KG1 (cell line): ENCODE data around the gene KIAA0753.

Source experiments
- DNase-seq: peaks from one replicate; lab custom pipeline; 2025; lab: John Stamatoyannopoulos, UW

Gene KIAA0753

DNA sequence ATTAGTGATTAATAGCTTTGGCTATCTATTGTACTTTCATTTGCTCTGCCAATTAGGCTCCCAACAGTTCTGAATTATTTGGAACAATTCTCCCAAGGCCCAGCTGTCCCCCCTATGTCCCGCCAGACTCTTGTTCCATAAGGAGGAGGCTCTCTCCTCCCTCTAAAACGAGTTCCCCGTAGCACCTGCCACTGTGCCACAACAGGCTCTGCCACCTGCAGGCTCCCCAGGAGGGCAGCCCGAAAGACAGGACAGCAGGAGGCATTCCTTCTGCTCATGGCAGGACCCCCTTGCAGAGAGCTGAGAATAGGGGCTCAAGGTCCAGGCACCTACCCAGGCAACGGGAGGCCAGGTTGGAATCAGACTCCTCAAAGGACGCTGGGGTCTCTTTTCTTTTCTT, 93.2 kb downstream of the KIAA0753 start:
- no peak for DNase-seq

DNA sequence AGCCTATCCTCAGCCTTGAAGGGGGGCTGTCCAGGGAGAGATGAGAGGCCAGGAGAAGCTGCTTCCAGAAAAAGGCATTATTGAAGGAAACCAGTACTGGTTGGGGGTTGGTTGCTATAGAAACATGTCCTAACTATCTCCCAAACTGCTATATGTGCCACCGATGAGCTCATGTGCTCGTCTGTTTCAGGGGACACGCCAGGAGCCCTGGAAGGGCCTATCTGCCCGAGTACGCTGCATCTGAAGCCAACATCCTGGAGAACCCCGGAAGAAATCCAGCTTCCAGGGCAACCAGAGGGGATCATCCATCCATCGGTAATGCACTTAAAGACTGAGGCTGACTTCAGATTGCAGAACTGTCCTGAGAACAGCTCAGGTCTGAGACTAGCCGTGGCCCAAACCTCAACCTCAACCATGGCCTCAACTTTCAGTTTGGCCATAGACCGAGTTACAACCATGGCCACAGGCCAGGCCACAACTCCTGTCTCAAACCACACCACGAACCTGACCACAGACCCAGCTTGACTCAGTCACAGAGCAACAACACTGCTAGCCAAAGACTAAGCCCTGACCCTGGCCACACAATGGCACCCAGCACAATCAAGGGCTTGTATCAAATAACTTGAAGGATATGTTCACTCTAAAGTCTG, 94.3 kb downstream of the KIAA0753 start:
- no peak for DNase-seq

DNA sequence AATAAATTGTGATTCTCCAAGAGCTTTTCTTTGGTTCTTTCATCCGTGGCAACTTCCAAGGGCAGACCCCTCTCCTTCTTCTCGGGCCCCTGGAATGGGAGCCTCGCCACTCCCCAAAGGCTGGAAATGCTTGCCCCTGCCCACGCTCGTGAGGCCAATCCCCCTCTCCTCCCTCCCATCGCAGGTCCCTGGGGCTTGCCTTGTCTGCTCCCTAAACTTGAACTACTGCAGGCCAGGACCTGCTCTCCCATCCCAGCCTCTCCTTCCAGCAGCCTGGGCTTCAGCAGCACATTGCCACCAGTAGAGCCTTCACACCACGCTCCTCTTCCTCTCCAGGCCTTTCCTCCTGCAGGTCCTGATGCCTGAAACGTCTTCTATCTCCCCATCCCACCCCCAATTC, 95.2 kb downstream of the KIAA0753 start:
- DNase-seq: no peak

DNA sequence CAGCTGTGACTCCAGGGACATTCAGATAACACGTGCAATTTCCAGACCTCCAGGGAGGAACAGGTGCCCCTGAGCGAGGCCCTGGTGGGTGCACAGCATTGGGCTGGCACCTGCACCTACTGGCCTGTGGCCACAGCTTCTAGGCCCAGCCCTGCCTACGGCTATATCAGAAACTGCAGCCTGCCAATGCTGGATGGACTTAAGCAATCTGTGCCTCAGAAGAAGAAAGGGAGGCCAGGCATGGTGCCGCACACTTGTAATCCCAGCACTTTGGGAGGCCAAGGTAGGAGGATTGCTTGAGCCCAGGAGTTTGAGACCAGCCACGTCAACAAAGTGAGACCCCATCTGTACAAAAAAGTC, 96.5 kb downstream of the KIAA0753 start:
- DNase-seq: no peak

DNA sequence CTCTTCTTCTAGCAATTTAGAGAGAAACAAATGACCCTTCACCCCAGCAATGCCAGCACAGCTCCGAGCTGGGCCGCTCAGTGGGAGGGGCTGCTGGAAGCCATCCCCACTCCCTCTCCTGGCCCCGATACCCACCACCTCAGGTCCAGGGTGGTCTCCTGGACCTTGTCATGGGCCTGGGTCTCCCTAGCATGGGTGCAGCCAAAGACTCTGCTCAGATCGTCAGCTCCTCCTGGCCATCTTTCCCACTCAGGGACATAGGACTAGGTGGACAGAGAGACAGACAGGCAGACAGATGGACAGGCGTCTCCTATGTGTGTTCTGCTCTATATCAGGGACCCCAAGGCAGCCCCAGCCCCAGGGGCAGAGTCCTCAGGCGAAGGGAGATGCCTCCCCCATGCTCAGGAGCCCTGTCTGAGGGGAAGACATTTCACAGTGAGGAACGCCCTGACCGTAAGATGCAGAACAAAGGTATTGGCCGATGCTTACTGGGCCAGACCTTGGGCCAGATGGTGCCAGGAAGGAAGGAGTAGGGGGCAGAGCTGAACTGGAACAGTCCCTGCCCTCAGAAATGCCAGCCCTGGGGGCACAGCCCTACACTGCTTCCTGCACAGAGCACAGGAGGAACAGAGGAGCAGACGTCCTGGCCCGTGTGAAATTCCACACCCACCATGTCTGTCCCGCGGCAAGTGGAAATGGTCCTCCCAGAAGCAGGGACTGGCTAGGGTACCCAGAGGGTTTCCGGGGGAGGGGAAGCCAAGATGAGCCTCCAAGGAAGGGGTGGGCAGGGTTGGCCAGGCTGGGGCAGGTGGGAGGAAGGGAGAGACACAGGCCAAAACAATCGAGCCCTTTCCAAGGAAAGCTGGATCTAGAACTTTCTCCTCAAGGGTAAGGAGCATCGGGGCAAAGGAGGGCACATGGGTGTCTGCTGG, 97.2 kb downstream of the KIAA0753 start:
- no peak for DNase-seq

DNA sequence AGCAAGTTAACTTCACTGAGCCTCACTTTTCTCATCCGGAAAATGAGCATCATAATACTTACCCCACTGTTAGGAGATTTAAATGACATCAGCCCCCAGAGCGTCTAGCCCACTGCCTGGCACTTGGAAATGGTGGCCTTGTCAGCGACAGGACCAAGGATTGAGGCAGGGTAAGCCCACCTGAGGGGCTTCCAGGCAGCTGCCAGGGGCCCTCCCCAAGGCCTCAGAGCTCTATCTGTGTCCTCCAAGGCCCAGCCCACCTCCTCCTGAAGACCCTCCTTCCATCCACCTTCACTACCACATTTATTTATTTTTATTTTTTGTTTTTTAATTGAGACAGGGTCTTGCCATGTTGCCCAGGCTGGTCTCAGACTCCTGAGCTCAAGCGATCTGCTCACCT, 97.9 kb downstream of the KIAA0753 start:
- no peak for DNase-seq

DNA sequence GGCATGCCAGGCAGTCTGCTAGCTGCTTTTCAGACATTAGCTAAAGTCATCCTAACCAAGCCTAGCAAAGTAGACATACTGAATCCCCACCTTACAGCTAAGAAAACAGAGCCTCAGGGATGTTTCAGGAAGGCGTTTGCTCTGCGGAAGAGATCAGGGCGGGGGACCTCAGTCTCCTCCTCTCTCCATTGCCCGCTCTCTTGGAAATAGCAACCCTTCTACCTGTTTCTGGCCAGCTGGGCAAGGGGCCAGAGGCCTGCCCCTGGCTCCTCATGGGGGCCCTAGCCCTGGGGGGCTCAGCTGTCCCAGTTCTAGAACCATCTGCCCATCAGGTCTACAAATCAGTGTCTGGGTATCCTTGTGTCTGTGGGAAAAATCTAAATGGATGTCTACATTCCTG, 98.6 kb downstream of the KIAA0753 start:
- DNase-seq: no peak

DNA sequence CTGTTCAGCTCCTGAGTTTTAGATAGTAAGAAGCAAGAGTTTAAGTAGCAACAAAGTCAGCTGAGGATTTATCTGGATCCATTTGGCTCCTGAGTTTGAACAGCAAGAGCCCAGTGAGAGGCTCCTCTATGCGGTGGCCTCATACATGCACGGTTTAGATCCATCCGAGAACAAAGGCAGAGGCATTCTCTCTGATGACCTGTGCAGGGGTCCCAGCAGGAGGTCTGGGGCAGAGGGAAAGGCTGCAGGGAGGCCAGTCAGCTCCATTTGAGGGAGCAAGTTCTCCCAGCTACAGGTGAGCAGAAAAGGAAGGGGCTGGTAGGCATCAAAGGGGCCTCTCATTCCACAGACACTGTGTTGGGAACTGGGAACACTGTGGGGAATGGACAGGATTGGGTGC, 100.6 kb downstream of the KIAA0753 start:
- no peak for DNase-seq

DNA sequence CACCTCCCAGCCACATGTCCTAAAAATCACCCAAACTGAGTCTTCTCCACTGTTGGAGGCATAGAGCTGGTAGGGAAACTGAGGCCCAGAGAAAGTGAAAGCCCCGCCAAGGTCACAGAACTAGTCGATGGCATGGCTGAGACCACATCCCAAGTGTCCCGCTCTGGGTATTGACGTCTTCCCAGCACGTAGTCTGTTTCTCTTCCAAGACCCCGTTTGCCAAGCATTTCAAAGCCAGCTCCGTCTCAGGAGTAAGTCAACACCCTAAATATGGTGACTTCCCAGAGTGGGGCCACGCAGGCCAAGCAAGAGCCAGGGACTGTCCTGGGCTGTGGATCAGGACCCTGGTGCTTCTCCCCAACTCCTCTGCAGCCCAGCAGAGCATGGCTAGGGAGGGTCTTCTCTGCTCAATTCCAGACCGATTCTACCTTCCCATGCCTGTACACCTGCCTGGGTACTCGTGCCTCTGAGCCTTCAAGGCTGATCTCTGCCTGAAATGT, 103.9 kb downstream of the KIAA0753 start:
- no peak for DNase-seq

DNA sequence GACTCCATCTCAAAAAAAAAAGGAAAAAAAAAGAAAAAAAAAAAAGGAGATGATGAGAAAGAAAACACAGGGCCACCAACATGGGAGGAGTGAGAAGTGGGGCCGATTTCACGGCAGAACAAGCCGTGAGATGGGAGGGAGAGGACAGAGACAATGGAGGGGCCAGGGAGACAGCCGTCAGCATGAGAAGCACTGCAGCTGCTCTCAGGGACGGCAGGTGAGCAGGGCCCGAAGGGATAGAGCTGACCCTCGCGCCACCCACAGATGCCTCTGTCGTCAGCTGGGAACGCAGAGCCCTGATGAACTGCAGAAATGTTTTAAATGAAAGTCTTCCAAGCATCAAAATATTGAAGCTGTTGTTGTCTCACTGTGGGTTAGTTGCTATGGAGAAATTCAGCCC, 104.5 kb downstream of the KIAA0753 start:
- DNase-seq: no peak

DNA sequence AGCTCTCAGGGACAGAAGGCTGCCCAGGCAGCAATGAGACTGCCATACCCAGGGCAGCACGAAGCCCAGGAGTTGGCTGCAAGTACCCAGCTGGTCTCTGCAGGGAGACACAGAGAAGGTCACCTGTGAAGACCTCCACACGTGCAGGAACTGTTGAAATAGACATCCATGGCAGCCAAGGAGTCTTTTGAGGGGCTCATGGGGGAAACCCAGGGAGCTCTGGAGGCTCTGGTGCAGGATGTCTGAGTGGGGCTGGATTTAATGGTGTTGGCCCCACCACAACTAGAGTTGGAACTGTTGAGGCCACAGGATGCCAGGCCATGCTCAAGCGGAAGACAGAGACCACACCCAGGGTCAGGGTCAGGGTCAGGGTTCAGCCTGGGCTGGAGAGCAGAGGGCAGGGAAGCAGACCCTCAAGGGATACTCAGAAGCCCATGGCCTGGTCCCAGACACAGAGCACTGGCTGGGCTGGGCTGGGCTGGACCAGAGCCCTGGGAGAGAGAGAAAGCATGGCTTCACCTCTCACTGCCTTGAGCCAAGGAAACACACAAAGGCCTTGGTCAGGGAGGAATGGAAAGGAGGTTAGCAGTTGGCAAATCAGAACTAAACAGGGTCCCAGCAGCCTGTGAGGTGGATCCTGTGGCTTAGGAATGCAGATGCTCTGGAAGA, 105.5 kb downstream of the KIAA0753 start:
- DNase-seq: no peak

DNA sequence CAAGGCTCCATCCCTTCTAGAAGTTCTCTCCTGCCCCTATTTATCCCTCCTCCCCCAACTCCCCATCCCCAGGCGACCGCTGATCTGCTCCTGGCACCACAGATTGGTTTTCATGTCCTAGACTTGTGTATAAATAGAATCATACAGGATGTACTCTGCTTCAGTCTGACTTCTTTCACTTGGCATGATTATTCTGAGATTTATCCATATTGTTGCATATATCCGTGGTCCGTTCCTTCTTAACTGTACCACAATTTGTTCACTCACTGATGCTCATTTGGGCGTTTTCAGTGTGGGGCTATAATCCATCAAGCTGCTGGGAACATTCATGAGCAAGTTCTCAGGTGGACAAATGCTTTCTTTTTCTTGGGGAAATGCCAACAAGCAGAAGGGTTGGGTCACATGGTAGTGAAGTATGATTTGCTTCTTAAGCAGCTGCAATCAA, 108.0 kb downstream of the KIAA0753 start:
- no peak for DNase-seq

DNA sequence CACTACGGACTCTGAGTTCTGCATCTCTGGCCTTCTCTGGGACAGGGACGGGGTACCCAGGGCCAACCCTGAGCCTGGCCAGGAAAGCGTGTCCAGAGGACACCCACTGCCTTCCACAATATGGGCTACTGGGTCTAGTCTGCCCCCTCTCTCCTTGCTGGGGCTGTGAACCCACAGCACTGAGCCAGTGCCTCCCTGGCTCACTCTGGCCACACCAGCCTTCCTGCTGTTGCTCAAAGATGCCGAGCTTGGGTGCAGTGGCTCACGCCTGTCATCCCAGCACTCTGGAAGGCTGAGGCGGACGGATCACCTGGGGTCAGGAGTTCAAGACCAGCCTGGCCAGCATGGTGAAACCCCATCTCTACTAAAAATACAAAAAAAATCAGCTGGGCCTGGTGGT, 108.9 kb downstream of the KIAA0753 start:
- no peak for DNase-seq

DNA sequence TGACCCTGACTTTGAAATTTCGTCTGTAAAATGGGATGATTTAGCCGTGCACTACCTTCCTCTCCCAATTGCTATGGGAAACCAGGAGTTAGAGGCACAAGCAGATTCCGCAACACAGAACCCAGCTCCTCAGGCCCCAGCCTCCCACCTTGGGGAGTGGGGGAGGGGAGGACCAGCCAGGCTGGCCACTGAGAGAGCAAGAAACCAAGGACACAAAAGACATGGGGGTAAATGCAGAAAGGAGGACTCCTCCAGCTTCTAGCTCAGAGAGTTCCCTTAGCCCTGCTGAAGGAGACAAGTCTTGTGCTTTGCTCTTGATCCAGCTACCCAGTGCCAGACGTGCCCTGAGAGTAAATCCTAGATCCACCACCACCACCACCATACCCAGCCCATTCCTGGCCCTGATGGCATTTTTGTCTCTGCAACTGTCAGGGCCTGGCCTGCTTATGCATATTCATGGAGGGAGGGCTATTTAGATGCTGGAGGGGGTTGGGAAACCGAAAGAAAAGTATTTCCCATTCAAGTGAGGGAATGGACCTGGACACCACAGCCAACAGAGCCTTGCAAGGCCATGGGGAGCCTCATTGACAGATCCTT, 110.1 kb downstream of the KIAA0753 start:
- no peak for DNase-seq

DNA sequence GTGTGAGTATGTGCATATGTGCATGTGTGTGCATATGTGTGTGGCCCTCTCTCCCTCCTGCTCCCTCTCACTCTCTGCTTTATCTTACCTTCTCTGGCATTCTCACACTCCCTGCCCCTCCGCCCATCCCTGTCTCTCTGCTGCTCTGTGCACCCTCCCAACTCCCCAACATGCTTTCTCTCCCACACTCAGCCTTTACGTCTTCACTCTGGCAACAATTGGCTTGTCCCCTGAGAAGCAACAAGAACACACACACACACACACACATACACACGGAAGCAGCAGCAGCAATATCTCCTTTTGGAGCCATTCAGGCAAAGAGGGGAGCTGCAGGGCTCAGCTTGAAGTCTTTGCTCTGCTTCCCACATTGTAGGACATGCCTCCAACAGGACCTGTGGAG, 112.0 kb downstream of the KIAA0753 start:
- DNase-seq: no peak
